ENCODE data around the gene KAZN.

The KAZN gene

DNA sequence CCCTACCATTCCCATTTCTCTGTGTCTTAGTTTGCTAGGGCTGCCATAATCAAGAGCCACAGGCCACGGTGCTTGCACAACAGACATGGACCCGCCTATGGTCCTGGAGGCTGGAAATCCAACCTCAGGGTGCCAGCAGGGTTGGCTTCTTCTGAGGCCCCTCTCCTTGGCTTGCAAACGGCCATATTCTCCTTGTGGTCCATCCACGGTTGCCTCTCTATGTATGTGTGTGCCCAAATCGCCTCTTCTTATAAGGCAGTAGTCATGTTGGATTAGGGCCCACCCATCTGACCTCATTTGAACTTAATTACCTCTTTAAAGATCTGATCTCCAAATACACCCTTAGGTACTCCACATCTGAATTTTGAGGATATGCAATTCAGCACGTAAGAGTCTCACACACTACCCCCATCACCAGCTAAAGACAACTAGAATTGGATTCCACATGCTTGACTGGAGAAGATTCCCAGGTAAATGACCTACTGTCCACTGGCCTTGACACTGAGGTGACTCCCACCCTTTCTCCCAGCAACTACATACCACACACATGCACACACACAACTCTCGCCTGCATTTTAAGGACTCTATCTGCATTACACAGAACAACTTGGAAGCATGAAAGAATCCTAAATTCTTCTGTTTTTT is 526.7 kb downstream of the KAZN start:
- H3K27me3 ChIP-seq = peaks cover 4% of the 10 kb centered on the region

DNA sequence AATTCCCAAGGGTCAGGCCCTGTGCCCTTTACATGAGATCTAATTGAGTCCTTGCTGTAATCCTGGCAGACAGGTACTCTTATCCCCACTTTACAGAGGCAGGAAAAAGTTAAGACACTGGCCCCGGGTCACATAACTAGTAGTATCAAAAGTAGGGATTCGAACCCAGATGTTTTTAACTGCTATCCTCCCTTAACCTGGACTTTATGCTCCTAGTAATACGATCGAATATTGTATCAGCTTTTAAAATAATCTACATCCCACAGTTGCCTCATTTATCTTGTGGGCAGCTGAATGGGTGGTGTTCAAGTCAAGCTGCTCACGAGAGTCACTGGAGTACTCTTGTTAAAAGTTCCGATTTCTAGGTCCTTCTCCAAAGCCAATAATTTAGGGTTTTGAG is 529.6 kb downstream of the KAZN start:
- no peak overlapping the region for H3K4me3 ChIP-seq (ENCODE audit: low read depth in 1 of 2, low read length in 1 of 2)
- H3K27me3 ChIP-seq = peaks cover 4% of the 10 kb centered on the region
- H3K27ac ChIP-seq = no peak overlapping the region
- TF ChIP-seq, protein P1, sequence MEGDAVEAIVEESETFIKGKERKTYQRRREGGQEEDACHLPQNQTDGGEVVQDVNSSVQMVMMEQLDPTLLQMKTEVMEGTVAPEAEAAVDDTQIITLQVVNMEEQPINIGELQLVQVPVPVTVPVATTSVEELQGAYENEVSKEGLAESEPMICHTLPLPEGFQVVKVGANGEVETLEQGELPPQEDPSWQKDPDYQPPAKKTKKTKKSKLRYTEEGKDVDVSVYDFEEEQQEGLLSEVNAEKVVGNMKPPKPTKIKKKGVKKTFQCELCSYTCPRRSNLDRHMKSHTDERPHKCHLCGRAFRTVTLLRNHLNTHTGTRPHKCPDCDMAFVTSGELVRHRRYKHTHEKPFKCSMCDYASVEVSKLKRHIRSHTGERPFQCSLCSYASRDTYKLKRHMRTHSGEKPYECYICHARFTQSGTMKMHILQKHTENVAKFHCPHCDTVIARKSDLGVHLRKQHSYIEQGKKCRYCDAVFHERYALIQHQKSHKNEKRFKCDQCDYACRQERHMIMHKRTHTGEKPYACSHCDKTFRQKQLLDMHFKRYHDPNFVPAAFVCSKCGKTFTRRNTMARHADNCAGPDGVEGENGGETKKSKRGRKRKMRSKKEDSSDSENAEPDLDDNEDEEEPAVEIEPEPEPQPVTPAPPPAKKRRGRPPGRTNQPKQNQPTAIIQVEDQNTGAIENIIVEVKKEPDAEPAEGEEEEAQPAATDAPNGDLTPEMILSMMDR (IDR thresholded peaks at IDR 0.05) = no peak
- H3K36me3 ChIP-seq = no peaks in the 10 kb centered on the region
- H3K4me1 ChIP-seq (ENCODE audit: control insufficient read depth in 1 of 2, insufficient read depth in 1 of 2, low read depth in 1 of 2, low read length in 1 of 2) = no peaks in the 10 kb centered on the region
- H3K9me3 ChIP-seq = no peaks in the 10 kb centered on the region

More for the DNA sequence above, 526.7 kb downstream of the KAZN start:
- H3K27ac ChIP-seq = no peak overlapping the region
- TF ChIP-seq, protein P1 (IDR thresholded peaks at IDR 0.05) = no peak
- no peaks in the 10 kb centered on the region for H3K36me3 ChIP-seq
- H3K4me1 ChIP-seq (ENCODE audit: control insufficient read depth in 1 of 2, insufficient read depth in 1 of 2, low read depth in 1 of 2, low read length in 1 of 2) = no peaks in the 10 kb centered on the region
- no peaks in the 10 kb centered on the region for H3K9me3 ChIP-seq
- H3K4me3 ChIP-seq (ENCODE audit: low read depth in 1 of 2, low read length in 1 of 2) = no peak overlapping the region

- Histone ChIP-seq H3K27ac (no peak overlapping the region), H3K4me1 (ENCODE audit: control insufficient read depth in 1 of 2, insufficient read depth in 1 of 2, low read depth in 1 of 2, low read length in 1 of 2) (no peaks in the 10 kb centered on the region), H3K9me3 (no peaks in the 10 kb centered on the region), H3K36me3 (no peaks in the 10 kb centered on the region), H3K27me3 (peaks cover 4% of the 10 kb centered on the region), H3K4me3 (ENCODE audit: low read depth in 1 of 2, low read length in 1 of 2) (no peak overlapping the region)
- TF ChIP-seq, protein P1 (IDR thresholded peaks at IDR 0.05) = peak; percentile 87
These were observed 530.2 kb downstream of the KAZN start for GRCh38 chr1:15128520-15129313.

- TF ChIP-seq, protein P1 (IDR thresholded peaks at IDR 0.05) = no peak
- no peak overlapping the region for H3K27ac ChIP-seq
- no peaks in the 10 kb centered on the region for H3K36me3 ChIP-seq
- H3K9me3 ChIP-seq = no peaks in the 10 kb centered on the region
- no peak overlapping the region for H3K4me3 ChIP-seq (ENCODE audit: low read depth in 1 of 2, low read length in 1 of 2)
- no peaks in the 10 kb centered on the region for H3K4me1 ChIP-seq (ENCODE audit: control insufficient read depth in 1 of 2, insufficient read depth in 1 of 2, low read depth in 1 of 2, low read length in 1 of 2)
- H3K27me3 ChIP-seq = peaks cover 11% of the 10 kb centered on the region
These were observed 531.5 kb downstream of the KAZN start for GRCh38 chr1:15129944-15130343.

DNA sequence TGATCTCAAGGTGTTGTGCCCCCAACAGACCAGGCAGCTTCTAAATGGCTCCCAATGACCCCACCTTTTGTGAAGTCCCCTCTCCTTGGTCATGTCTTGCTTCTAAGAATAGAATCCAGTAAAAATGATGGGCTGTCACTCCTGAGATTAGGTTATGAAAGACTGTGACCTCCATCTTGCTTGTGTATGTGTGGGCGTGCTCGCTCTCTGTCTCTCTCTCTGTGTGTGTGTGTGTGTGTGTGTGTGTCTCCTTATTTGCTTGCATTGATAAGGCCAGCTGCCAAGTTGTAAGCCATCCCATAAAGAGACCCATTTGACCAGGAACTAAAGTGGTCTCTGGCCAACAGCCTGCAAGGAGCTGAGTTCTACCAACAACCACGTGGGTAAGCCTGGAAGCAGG is 532.1 kb downstream of the KAZN start:
- Histone ChIP-seq H3K4me1 (ENCODE audit: control insufficient read depth in 1 of 2, insufficient read depth in 1 of 2, low read depth in 1 of 2, low read length in 1 of 2) (no peaks in the 10 kb centered on the region), H3K4me3 (ENCODE audit: low read depth in 1 of 2, low read length in 1 of 2) (no peak overlapping the region), H3K27ac (no peak overlapping the region), H3K36me3 (no peaks in the 10 kb centered on the region), H3K27me3 (peaks cover 18% of the 10 kb centered on the region), H3K9me3 (no peaks in the 10 kb centered on the region)
- TF ChIP-seq, protein P1 (IDR thresholded peaks at IDR 0.05) = no peak
